HCT116 (cell line): ENCODE measurements around the gene SPATA17. TPM values are rescaled to one million over a fixed set of nuclear protein-coding genes. Genes with fewer than 3 reads are reported as not detected.

Experiments
- ATAC-seq: fragments of 200-7000 bp; cut with Tn5 transposase; 2 replicates; pipeline ENCODE4 v1.9.1; 2020; ENCODE audit warnings: mild to moderate bottlenecking, moderate library complexity
- BruUV-seq: library from RNA; stranded (reverse); fragments of 400-500 nt; replicated peaks from 2 replicates; lab custom pipeline; 2021; lab: Mats Ljungman, UMichigan
- CTCF ChIA-PET: fragments of 300-600 bp; sonication (Branson Sonifier 250); formaldehyde crosslinking; loops from one replicate; lab custom pipeline; 2021; ENCODE audit warnings: antibody characterized with exemption; lab: Charles Lee
- POLR2A ChIA-PET: fragments of 300-600, 350-600 bp; sonication (Branson Sonifier 250); formaldehyde crosslinking; loops from one replicate; lab custom pipeline; 2021; ENCODE audit warnings: antibody characterized with exemption; lab: Charles Lee
- RAD21 ChIA-PET, 2 experiments: fragments of 300-600 bp; sonication (Branson Sonifier 250); formaldehyde crosslinking; loops; one replicate each; lab custom pipeline; 2023; ENCODE audit warnings: low total read pairs in 2 of 2; ENCODE audit not compliant: uncharacterized antibody in 2 of 2, unreplicated experiment in 2 of 2, low non-redundant PET in 1 of 2; lab: Charles Lee
- DNase-seq: peaks from one replicate; pipeline ENCODE4 v3.0.0-alpha.2; 2010; ENCODE audit warnings: low read depth, low spot score
- H2AFZ ChIP-seq: fragments of 200-600 bp; shearing (Covaris generic), sonication (generic); 2 replicates; pipeline ENCODE4 v1.6.1; 2017; ENCODE audit warnings: low read depth, mixed run types, mixed read lengths, antibody characterized with exemption, low read length; ENCODE audit not compliant: poor library complexity, severe bottlenecking
- H3K27ac ChIP-seq: 2 replicates; pipeline ENCODE4 v1.5.1; 2012; ENCODE audit warnings: low read depth, low read length
- H3K27me3 ChIP-seq: fragments of 200-600 bp; sonication (generic); 2 replicates; pipeline ENCODE4 v1.6.1; 2016; ENCODE audit warnings: mixed run types, low read length, mixed read lengths; ENCODE audit not compliant: insufficient read depth
- H3K36me3 ChIP-seq, 2 experiments: fragments of 200-500 bp in 1 of 2; fragments of 200-600 bp in 1 of 2; sonication (Bioruptor generic) in 1 of 2; sonication (generic) in 1 of 2; 2 replicates each; pipeline versions ENCODE4 v1.5.1 to v1.6.1; 2014 to 2016; ENCODE audit warnings: low read length in 2 of 2, inconsistent platforms in 1 of 2, mixed read lengths in 1 of 2, mixed run types in 1 of 2; ENCODE audit not compliant: insufficient read depth in 2 of 2, control insufficient read depth in 1 of 2
- H3K4me1 ChIP-seq, 2 experiments: fragments of 200-600 bp in 1 of 2; sonication (generic) in 1 of 2; 2 replicates each; pipeline versions ENCODE4 v1.5.1 to v1.6.1; 2012 to 2017; ENCODE audit warnings: low read length in 2 of 2, inconsistent platforms in 1 of 2, mild to moderate bottlenecking in 1 of 2, mixed read lengths in 1 of 2, mixed run types in 1 of 2, moderate library complexity in 1 of 2; ENCODE audit not compliant: insufficient read depth in 2 of 2, control insufficient read depth in 1 of 2
- H3K4me2 ChIP-seq: fragments of 200-600 bp; sonication (generic); 2 replicates; pipeline ENCODE4 v1.6.1; 2017; ENCODE audit warnings: mixed run types, low read length, mixed read lengths
- H3K4me3 ChIP-seq, 2 experiments: fragments of 200-600 bp in 1 of 2; sonication (generic) in 1 of 2; replicated peaks in 1 of 2; 2 replicates each; pipeline ENCODE4 v1.5.1; 2011 to 2016; ENCODE audit warnings: low read length in 2 of 2, control low read depth in 1 of 2, low read depth in 1 of 2, mild to moderate bottlenecking in 1 of 2, mixed read lengths in 1 of 2, mixed run types in 1 of 2
- H3K79me2 ChIP-seq: fragments of 200-600 bp; sonication (generic); 2 replicates; pipeline ENCODE4 v1.6.1; 2017; ENCODE audit warnings: mild to moderate bottlenecking, mixed run types, low read length, moderate library complexity, mixed read lengths; ENCODE audit not compliant: insufficient read depth
- H3K9ac ChIP-seq: fragments of 200-600 bp; sonication (generic); 2 replicates; pipeline ENCODE4 v1.6.1; 2016; ENCODE audit warnings: low read length, mixed read lengths
- H3K9me2 ChIP-seq: fragments of 200-600 bp; sonication (generic), shearing (Covaris generic); 2 replicates; pipeline ENCODE4 v1.6.1; 2017; ENCODE audit warnings: mixed run types, mild to moderate bottlenecking, moderate library complexity; ENCODE audit not compliant: insufficient read depth
- H3K9me3 ChIP-seq, 2 experiments: fragments of 200-500 bp in 1 of 2; fragments of 200-600 bp in 1 of 2; sonication (Bioruptor generic) in 1 of 2; sonication (generic) in 1 of 2; 2 replicates each; pipeline ENCODE4 v1.6.1; 2014 to 2017; ENCODE audit warnings: low read length in 2 of 2, mixed read lengths in 2 of 2, inconsistent platforms in 1 of 2, low read depth in 1 of 2, mild to moderate bottlenecking in 1 of 2, mixed run types in 1 of 2, moderate library complexity in 1 of 2; ENCODE audit not compliant: control insufficient read depth in 1 of 2, insufficient read depth in 1 of 2
- H4K20me1 ChIP-seq: fragments of 200-600 bp; sonication (generic), shearing (Covaris generic); 2 replicates; pipeline ENCODE4 v1.6.1; 2017; ENCODE audit warnings: mixed run types, mild to moderate bottlenecking, moderate library complexity; ENCODE audit not compliant: insufficient read depth
- CEBPB ChIP-seq: IDR thresholded peaks from 2 replicates; pipeline ENCODE4 v1.6.1; 2012; ENCODE audit warnings: low read depth
- EZH2 ChIP-seq: fragments of 200-600 bp; sonication (generic); IDR thresholded peaks from 2 replicates; pipeline ENCODE4 v1.6.1; 2017; ENCODE audit warnings: antibody characterized with exemption, mixed run types
- FOSL1 ChIP-seq: IDR thresholded peaks from 2 replicates; pipeline ENCODE4 v1.6.1; 2012; ENCODE audit warnings: low read depth
- JUND ChIP-seq: IDR thresholded peaks from 2 replicates; pipeline ENCODE4 v1.6.1; 2012
- POLR2A ChIP-seq: IDR thresholded peaks from 2 replicates; pipeline ENCODE4 v1.7.0; 2011; ENCODE audit warnings: borderline replicate concordance; ENCODE audit not compliant: insufficient read depth, insufficient read length; ENCODE audit errors: extremely low read depth
- SIN3A ChIP-seq: IDR thresholded peaks from 2 replicates; pipeline ENCODE4 v1.6.1; 2012; ENCODE audit warnings: low read depth
- SP1 ChIP-seq: IDR thresholded peaks from 2 replicates; pipeline ENCODE4 v1.6.1; 2012; ENCODE audit warnings: low read depth
- TCF7L2 ChIP-seq: IDR thresholded peaks from 2 replicates; pipeline ENCODE4 v1.7.0; 2011; ENCODE audit warnings: borderline replicate concordance, inconsistent platforms; ENCODE audit not compliant: insufficient read depth, insufficient read length; ENCODE audit errors: extremely low read depth
- YY1 ChIP-seq: IDR thresholded peaks from 2 replicates; pipeline ENCODE4 v1.6.1; 2011; ENCODE audit warnings: low read length, low read depth, moderate library complexity, mild to moderate bottlenecking; ENCODE audit not compliant: insufficient replicate concordance; ENCODE audit errors: extremely low read depth
- ZNF274 ChIP-seq: fragments of 200-500 bp; sonication (Bioruptor generic); IDR thresholded peaks from 2 replicates; pipeline ENCODE4 v1.6.1; 2014; ENCODE audit warnings: mild to moderate bottlenecking, low read depth, low read length, inconsistent platforms
- intact Hi-C: fragments of 100-400 bp; cut with micrococcal nuclease; formaldehyde crosslinking; loops from 2 replicates; pipeline ENCODE4 v1.10.0; 2022
- total RNA-seq: library from RNA; stranded (reverse); gene quantifications from one replicate; pipeline ENCODE4 v1.2.1, GENCODE V29; 2021; ENCODE audit not compliant: unreplicated experiment
- TF ChIP-seq, protein P1 (sequence below): IDR thresholded peaks from 2 replicates; pipeline ENCODE4 v1.6.1; 2012; ENCODE audit warnings: low read depth
- TF ChIP-seq, protein P2 (sequence below): IDR thresholded peaks from 2 replicates; pipeline ENCODE4 v1.6.1; 2011; ENCODE audit warnings: mild to moderate bottlenecking, low read length, moderate library complexity; ENCODE audit not compliant: insufficient replicate concordance; ENCODE audit errors: extremely low read depth
- TF ChIP-seq, protein P3 (sequence below), 3 experiments: fragments of 200-600 bp in 1 of 3; sonication (generic) in 1 of 3; IDR thresholded peaks in 2 of 3; conservative IDR thresholded peaks in 1 of 3; 2 replicates each; pipeline ENCODE4 v1.5.1; 2012 to 2017; ENCODE audit warnings: low read depth in 2 of 3, low read length in 2 of 3, antibody characterized with exemption in 1 of 3, borderline replicate concordance in 1 of 3, control low read depth in 1 of 3, mild to moderate bottlenecking in 1 of 3, mixed read lengths in 1 of 3, mixed run types in 1 of 3, moderate library complexity in 1 of 3; ENCODE audit not compliant: insufficient read depth in 1 of 3

Gene SPATA17
- total RNA-seq, 1 experiment from 2014 or later: 2.5 TPM

DNA sequence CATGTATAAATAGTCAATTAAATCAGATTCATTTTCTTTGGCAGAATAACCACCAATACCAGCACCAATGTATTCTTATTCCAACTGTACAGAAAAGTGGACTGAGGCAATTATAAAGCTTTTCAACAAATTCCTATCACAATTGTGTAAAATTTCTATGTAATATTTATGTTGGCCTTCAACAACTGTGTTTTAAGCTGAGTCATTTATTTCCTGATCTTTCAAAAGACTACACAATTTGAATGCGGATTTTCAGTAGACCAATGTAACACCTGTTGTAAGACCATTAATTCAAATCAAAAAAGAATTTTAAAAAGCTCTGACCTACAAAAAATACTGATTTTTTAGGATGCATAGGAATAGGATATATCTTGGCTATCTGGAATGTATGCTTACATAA lies 25.8 kb upstream of the SPATA17 start:
- POLR2A ChIA-PET: no interaction called here
- H3K4me3 ChIP-seq: no peak overlapping the region
- TF ChIP-seq, protein P1, sequence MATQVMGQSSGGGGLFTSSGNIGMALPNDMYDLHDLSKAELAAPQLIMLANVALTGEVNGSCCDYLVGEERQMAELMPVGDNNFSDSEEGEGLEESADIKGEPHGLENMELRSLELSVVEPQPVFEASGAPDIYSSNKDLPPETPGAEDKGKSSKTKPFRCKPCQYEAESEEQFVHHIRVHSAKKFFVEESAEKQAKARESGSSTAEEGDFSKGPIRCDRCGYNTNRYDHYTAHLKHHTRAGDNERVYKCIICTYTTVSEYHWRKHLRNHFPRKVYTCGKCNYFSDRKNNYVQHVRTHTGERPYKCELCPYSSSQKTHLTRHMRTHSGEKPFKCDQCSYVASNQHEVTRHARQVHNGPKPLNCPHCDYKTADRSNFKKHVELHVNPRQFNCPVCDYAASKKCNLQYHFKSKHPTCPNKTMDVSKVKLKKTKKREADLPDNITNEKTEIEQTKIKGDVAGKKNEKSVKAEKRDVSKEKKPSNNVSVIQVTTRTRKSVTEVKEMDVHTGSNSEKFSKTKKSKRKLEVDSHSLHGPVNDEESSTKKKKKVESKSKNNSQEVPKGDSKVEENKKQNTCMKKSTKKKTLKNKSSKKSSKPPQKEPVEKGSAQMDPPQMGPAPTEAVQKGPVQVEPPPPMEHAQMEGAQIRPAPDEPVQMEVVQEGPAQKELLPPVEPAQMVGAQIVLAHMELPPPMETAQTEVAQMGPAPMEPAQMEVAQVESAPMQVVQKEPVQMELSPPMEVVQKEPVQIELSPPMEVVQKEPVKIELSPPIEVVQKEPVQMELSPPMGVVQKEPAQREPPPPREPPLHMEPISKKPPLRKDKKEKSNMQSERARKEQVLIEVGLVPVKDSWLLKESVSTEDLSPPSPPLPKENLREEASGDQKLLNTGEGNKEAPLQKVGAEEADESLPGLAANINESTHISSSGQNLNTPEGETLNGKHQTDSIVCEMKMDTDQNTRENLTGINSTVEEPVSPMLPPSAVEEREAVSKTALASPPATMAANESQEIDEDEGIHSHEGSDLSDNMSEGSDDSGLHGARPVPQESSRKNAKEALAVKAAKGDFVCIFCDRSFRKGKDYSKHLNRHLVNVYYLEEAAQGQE: no peak
- TF ChIP-seq YY1 (no peak), POLR2A (no peak), JUND (no peak), FOSL1 (no peak), CEBPB (no peak), TCF7L2 (no peak), SIN3A (no peak), EZH2 (no peak), SP1 (no peak), ZNF274 (no peak)
- TF ChIP-seq, protein P2, sequence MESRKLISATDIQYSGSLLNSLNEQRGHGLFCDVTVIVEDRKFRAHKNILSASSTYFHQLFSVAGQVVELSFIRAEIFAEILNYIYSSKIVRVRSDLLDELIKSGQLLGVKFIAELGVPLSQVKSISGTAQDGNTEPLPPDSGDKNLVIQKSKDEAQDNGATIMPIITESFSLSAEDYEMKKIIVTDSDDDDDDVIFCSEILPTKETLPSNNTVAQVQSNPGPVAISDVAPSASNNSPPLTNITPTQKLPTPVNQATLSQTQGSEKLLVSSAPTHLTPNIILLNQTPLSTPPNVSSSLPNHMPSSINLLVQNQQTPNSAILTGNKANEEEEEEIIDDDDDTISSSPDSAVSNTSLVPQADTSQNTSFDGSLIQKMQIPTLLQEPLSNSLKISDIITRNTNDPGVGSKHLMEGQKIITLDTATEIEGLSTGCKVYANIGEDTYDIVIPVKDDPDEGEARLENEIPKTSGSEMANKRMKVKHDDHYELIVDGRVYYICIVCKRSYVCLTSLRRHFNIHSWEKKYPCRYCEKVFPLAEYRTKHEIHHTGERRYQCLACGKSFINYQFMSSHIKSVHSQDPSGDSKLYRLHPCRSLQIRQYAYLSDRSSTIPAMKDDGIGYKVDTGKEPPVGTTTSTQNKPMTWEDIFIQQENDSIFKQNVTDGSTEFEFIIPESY: no peak
- TF ChIP-seq, protein P3, sequence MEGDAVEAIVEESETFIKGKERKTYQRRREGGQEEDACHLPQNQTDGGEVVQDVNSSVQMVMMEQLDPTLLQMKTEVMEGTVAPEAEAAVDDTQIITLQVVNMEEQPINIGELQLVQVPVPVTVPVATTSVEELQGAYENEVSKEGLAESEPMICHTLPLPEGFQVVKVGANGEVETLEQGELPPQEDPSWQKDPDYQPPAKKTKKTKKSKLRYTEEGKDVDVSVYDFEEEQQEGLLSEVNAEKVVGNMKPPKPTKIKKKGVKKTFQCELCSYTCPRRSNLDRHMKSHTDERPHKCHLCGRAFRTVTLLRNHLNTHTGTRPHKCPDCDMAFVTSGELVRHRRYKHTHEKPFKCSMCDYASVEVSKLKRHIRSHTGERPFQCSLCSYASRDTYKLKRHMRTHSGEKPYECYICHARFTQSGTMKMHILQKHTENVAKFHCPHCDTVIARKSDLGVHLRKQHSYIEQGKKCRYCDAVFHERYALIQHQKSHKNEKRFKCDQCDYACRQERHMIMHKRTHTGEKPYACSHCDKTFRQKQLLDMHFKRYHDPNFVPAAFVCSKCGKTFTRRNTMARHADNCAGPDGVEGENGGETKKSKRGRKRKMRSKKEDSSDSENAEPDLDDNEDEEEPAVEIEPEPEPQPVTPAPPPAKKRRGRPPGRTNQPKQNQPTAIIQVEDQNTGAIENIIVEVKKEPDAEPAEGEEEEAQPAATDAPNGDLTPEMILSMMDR (IDR thresholded peaks at IDR 0.05 in 2 of 3, conservative IDR thresholded peaks at IDR 0.05 in 1 of 3; ENCODE audit: borderline replicate concordance in 1 of 3, insufficient read depth in 1 of 3, low read depth in 2 of 3, low read length in 2 of 3): no peak
- TF ChIP-seq, all 23 proteins: peak for 0
- Histone ChIP-seq H3K9me3 (no peaks in the 10 kb centered on the region), H3K36me3 (0 out of 4 replicates have a peak, but pooled peaks cover 6 to 7% of the 10 kb centered on the region in 2 experiments), H3K27ac (no peak overlapping the region), H3K4me2 (no peak overlapping the region), H3K4me1 (no peaks in the 10 kb centered on the region), H3K27me3 (no peaks in the 10 kb centered on the region), H3K9ac (no peak overlapping the region), H3K9me2 (no peaks in the 10 kb centered on the region), H4K20me1 (0 out of 2 replicates have a peak, but pooled peaks cover 3% of the 10 kb centered on the region), H2AFZ (no peak overlapping the region), H3K79me2 (peaks cover 8% of the 10 kb centered on the region)
- no peak for ATAC-seq
- DNase-seq: no peak
- CTCF ChIA-PET: no interaction called here
- RAD21 ChIA-PET: no interaction called here
- intact Hi-C loops: no loop called here
- no TSS peak for BruUV-seq
